Adrenal gland (tissue), 19 donors: Measurements from ENCODE around the gene OPRPN. TPM values are rescaled to one million over a fixed set of nuclear protein-coding genes. Genes with fewer than 3 reads are reported as not detected.

Experiments used
- DNase-seq, 7 donors: peaks; one replicate each; pipeline ENCODE4 v3.0.0-alpha.2; 2019 to 2020
- H3K27ac ChIP-seq, 5 donors: fragments of 200-600 bp; sonication (generic) in 4 of 5; 1 replicate in 3 of 5; 2 replicates in 2 of 5; pipeline versions ENCODE4 v1.5.1 to v1.8.0; 2016 to 2020; ENCODE audit warnings: mild to moderate bottlenecking in 1 of 5
- H3K27me3 ChIP-seq: fragments of 200-600 bp; 2 replicates; pipeline ENCODE4 v1.8.0; 2021
- H3K36me3 ChIP-seq, 2 donors: fragments of 200-600 bp; replicated peaks in 1 of 2; 1 replicate in 1 of 2; 2 replicates in 1 of 2; pipeline versions ENCODE4 v1.5.1 to v1.8.0; 2018 to 2022
- H3K4me1 ChIP-seq, 2 donors: fragments of 200-600 bp; replicated peaks in 1 of 2; 1 replicate in 1 of 2; 2 replicates in 1 of 2; pipeline versions ENCODE4 v1.5.1 to v1.8.0; 2018 to 2021
- H3K4me3 ChIP-seq, 4 donors: fragments of 200-600 bp; sonication (generic) in 3 of 4; one replicate each; pipeline ENCODE4 v1.5.1; 2016 to 2018
- H3K9me3 ChIP-seq, 3 donors: fragments of 200-600 bp; sonication (generic) in 1 of 3; replicated peaks in 1 of 3; 1 replicate in 2 of 3; 2 replicates in 1 of 3; pipeline versions ENCODE4 v1.5.1 to v1.8.0; 2016 to 2021
- CTCF ChIP-seq, 6 experiments: fragments of 450-650 bp in 4 of 6; fragments of 200-600 bp in 2 of 6; sonication (generic) in 1 of 6; IDR thresholded peaks; 1 replicate in 5 of 6; 2 replicates in 1 of 6; pipeline versions ENCODE4 v1.5.1 to v1.8.0; 2016 to 2021; ENCODE audit warnings: antibody characterized with exemption in 6 of 6, mild to moderate bottlenecking in 2 of 6, moderate library complexity in 1 of 6
- POLR2A ChIP-seq, 2 donors: fragments of 450-650 bp; IDR thresholded peaks; one replicate each; pipeline ENCODE4 v1.6.1; 2017; ENCODE audit warnings: antibody characterized with exemption in 2 of 2, mild to moderate bottlenecking in 2 of 2, moderate library complexity in 1 of 2
- WGBS, 4 donors: extraction: QIAGEN DNeasy Blood & Tissue Kit in 2 of 4; methylation state at CpG; one replicate each; pipeline versions ENCODE4 v1.1.5 to v1.1.7; 2013 to 2017; 5-methylcytosine and 5-hydroxymethylcytosine counted together
- intact Hi-C, 2 donors: fragments of 100-400 bp; cut with DNase I; formaldehyde crosslinking; loops; one replicate each; pipeline versions ENCODE4 v1.14.1 to v1.15.0; 2022 to 2023
- long read RNA-seq, 10 donors: library from polyadenylated mRNA in 3 of 10; unstranded in 2 of 10; stranded (forward) in 1 of 10; transcript quantifications; one replicate each; pipeline ENCODE4 v2.0.0 and lab custom pipeline, GENCODE V29; 2021 to 2026
- polyA plus RNA-seq, 3 donors: library from polyadenylated mRNA; stranded (reverse); fragments of 200-250 nt in 2 of 3; fragments of 350-450 nt in 1 of 3; fragmentation: Illumina TruSeq in 1 of 3; extraction: RNeasy Lipid Tissue Mini Kit (QIAGEN cat#74804) in 1 of 3; gene quantifications; one replicate each; pipeline ENCODE4 v1.2.3, GENCODE V29; 2013 to 2014
- total RNA-seq, 9 donors: library from RNA; depleted of rRNA in 4 of 9; stranded (reverse); fragments of >200 nt in 4 of 9; fragments of 120-200 nt in 1 of 9; fragmentation: NEBNext Ultra II Directional in 1 of 9; extraction: Animal tissue kit (Norgen Biotek cat#: 25700) in 1 of 9; gene quantifications; one replicate each; pipeline versions ENCODE4 v1.1.0 to v1.2.4, GENCODE V29; 2013 to 2023
- donor health status: healthy with polysubstance abuse.
- donor health status: Bipolar disorder and iron deficiency.
- donor health status: DM: yes; HTN: yes; CAD: no.
- donor health status: DM: no; HTN: no; CAD: no.
- donor health status: DM: no; HTN: no; CAD: no.
- donor health status: DM: yes; HTN: yes; CAD: no.

The OPRPN gene
- not detected for total RNA-seq
- polyA plus RNA-seq = not detected
- long read RNA-seq, donor 1 = 0 reads
- long read RNA-seq, donor 2 = 0 reads
- long read RNA-seq, donor 3 = 0 reads
- long read RNA-seq, donor 4 = 0 reads
- long read RNA-seq, donor 5 = 0 reads
- long read RNA-seq, donor 6 = 0 reads
- long read RNA-seq, donor 7 = 0 reads
- long read RNA-seq, donor 8 = 0 reads
- long read RNA-seq, donor 9 = 0 reads
- long read RNA-seq, donor 10 = 0 reads

GRCh38 chr4:70397580-70397979 is at the start of gene OPRPN:
TSS of gene OPRPN (plus strand) at chr4:70397940. CDS start at chr4:70399286, 1,346 bp downstream.
- Histone ChIP-seq H3K27ac (no peak within 1 kb of the TSS), H3K27me3 (no peaks in the 10 kb centered on the region), H3K9me3 (no peaks in the 10 kb centered on the region), H3K4me3 (no peak within 1 kb of the TSS), H3K36me3 (no peaks in the 10 kb centered on the region), H3K4me1 (no peaks in the 10 kb centered on the region)
- no peak for TF ChIP-seq CTCF (IDR thresholded peaks at IDR 0.05)
- intact Hi-C loops = no loop called here
- DNase-seq = no peak

GRCh38 chr4:70356185-70356584 is 41.6 kb upstream of the OPRPN start:
- intact Hi-C loops = no loop called here
- Histone ChIP-seq H3K4me1 (no peaks in the 10 kb centered on the region), H3K27me3 (no peaks in the 10 kb centered on the region), H3K4me3 (no peak overlapping the region), H3K9me3 (no peaks in the 10 kb centered on the region), H3K36me3 (no peaks in the 10 kb centered on the region), H3K27ac (no peak overlapping the region)
- no peak for DNase-seq
- no peak for TF ChIP-seq POLR2A (IDR thresholded peaks at IDR 0.05)
- no peak for TF ChIP-seq CTCF (IDR thresholded peaks at IDR 0.05)
- WGBS, 4 donors = 8 to 58% (median 44%) methylated on average over 1 of the region's 1 CpG

- no peaks in the 10 kb centered on the region for H3K4me1 ChIP-seq
- 46 to 55% (median 50%) methylated on average over 3 of the region's 3 CpGs for WGBS, 4 donors
Measured at GRCh38 chr4:70359115-70359661, 38.6 kb upstream of the OPRPN start.

GRCh38 chr4:70360460-70360859 is 37.3 kb upstream of the OPRPN start, which contains the start of gene SMR3A:
TSS of gene SMR3A (plus strand) at chr4:70360760. CDS start at chr4:70362116, 1,356 bp downstream.
- 69 to 76% (median 75%) methylated on average over 3 of the region's 3 CpGs for WGBS, 4 donors
- Histone ChIP-seq H3K36me3 (no peaks in the 10 kb centered on the region), H3K27me3 (no peaks in the 10 kb centered on the region), H3K4me1 (no peaks in the 10 kb centered on the region), H3K27ac (no peak within 1 kb of the TSS), H3K4me3 (no peak within 1 kb of the TSS), H3K9me3 (peaks cover 0 to 10% (median 0%) of the 10 kb centered on the region in 3 donors)
- TF ChIP-seq POLR2A (IDR thresholded peaks at IDR 0.05) (no peak), CTCF (IDR thresholded peaks at IDR 0.05) (no peak)
- no peak for DNase-seq
- intact Hi-C loops = no loop called here

More at GRCh38 chr4:70359115-70359661, 38.6 kb upstream of the OPRPN start:
- H3K4me3 ChIP-seq = no peak overlapping the region
- TF ChIP-seq POLR2A (IDR thresholded peaks at IDR 0.05) = no peak
- no peak for TF ChIP-seq CTCF (IDR thresholded peaks at IDR 0.05)
- no peaks in the 10 kb centered on the region for H3K36me3 ChIP-seq
- peaks cover 0 to 10% (median 0%) of the 10 kb centered on the region in 3 donors for H3K9me3 ChIP-seq
- no peak for DNase-seq
- intact Hi-C loops = no loop called here
- no peaks in the 10 kb centered on the region for H3K27me3 ChIP-seq
- no peak overlapping the region for H3K27ac ChIP-seq
